GM12878 (cell line): ENCODE data around the gene RPS8. TPM values are rescaled to one million over a fixed set of nuclear protein-coding genes. Genes with fewer than 3 reads are reported as not detected.

Experiments
- ATF7 ChIP-seq: fragments of 450-650 bp; IDR thresholded peaks from 2 replicates; pipeline ENCODE4 v1.6.1; 2016; ENCODE audit warnings: low read depth, mild to moderate bottlenecking
- EP300 ChIP-seq, 2 experiments: fragments of 150-350 bp in 1 of 2; IDR thresholded peaks; 2 replicates each; pipeline ENCODE4 v1.6.1; 2011 to 2012; ENCODE audit warnings: low read depth in 2 of 2, low read length in 2 of 2, borderline replicate concordance in 1 of 2, improper control_type of control experiment in 1 of 2, inconsistent platforms in 1 of 2; ENCODE audit not compliant: control insufficient read depth in 1 of 2
- IKZF1 ChIP-seq: fragments of 450-650 bp; conservative IDR thresholded peaks from 2 replicates; pipeline ENCODE4 v1.6.1; 2017; ENCODE audit warnings: antibody characterized with exemption, mild to moderate bottlenecking
- IKZF2 ChIP-seq, 2 experiments: fragments of 450-650 bp; IDR thresholded peaks; 2 replicates each; pipeline ENCODE4 v1.6.1; 2017; ENCODE audit warnings: mild to moderate bottlenecking in 2 of 2, moderate library complexity in 2 of 2
- JUNB ChIP-seq: IDR thresholded peaks from 2 replicates; pipeline ENCODE4 v1.6.1; 2016; ENCODE audit warnings: antibody characterized with exemption, mild to moderate bottlenecking
- LARP7 ChIP-seq: fragments of 450-650 bp; IDR thresholded peaks from 2 replicates; pipeline ENCODE4 v1.6.1; 2017; ENCODE audit warnings: mild to moderate bottlenecking
- MEF2B ChIP-seq: fragments of 450-650 bp; IDR thresholded peaks from 2 replicates; pipeline ENCODE4 v1.6.1; 2018; ENCODE audit warnings: mild to moderate bottlenecking, moderate library complexity; ENCODE audit not compliant: partially characterized antibody, poor library complexity, severe bottlenecking
- MTA2 ChIP-seq: fragments of 450-650 bp; IDR thresholded peaks from 2 replicates; pipeline ENCODE4 v1.6.1; 2016; ENCODE audit warnings: low read depth, mild to moderate bottlenecking, moderate library complexity
- NFIC ChIP-seq: IDR thresholded peaks from 2 replicates; pipeline ENCODE4 v1.6.1; 2012; ENCODE audit warnings: low read depth, mild to moderate bottlenecking, inconsistent platforms, low read length, moderate library complexity
- NR2C1 ChIP-seq: fragments of 450-650 bp; IDR thresholded peaks from 2 replicates; pipeline ENCODE4 v1.6.1; 2017; ENCODE audit warnings: antibody characterized with exemption, mild to moderate bottlenecking, moderate library complexity
- POLR2AphosphoS5 ChIP-seq: IDR thresholded peaks from 2 replicates; pipeline ENCODE4 v1.6.1; 2011; ENCODE audit warnings: mild to moderate bottlenecking, low read length, inconsistent platforms
- polyA plus RNA-seq, 11 experiments: library from polyadenylated mRNA; depleted of rRNA in 4 of 11; unstranded in 6 of 11; stranded (reverse) in 5 of 11; fragments of >200 nt; fragmentation: Nextera tagmentation in 4 of 11; fragmentation: Illumina TruSeq in 1 of 11; extraction: Ambion mirVana in 4 of 11; extraction: Trizol in 1 of 11; gene quantifications; 1 replicate in 1 of 11; 2 replicates in 10 of 11; pipeline versions ENCODE4 v1.2.1 to v1.2.3, GENCODE V29; 2011 to 2016; ENCODE audit warnings: inconsistent platforms in 2 of 11, missing spikeins in 2 of 11, low read depth in 1 of 11
- total RNA-seq, 4 experiments: library from RNA; depleted of rRNA in 3 of 4; stranded (reverse); fragments of >200 nt in 3 of 4; fragmentation: Illumina TruSeq in 1 of 4; extraction: Trizol in 1 of 4; gene quantifications; 2 replicates each; pipeline versions ENCODE4 v1.2.1 to v1.2.3, GENCODE V29; 2013 to 2021
- TF ChIP-seq, protein P1 (sequence below): fragments of 450-650 bp; IDR thresholded peaks from 2 replicates; pipeline ENCODE4 v1.6.1; 2016; ENCODE audit warnings: mild to moderate bottlenecking, moderate library complexity, borderline replicate concordance
- TF ChIP-seq, protein P2 (sequence below): fragments of 450-650 bp; IDR thresholded peaks from 2 replicates; pipeline ENCODE4 v1.6.1; 2017; ENCODE audit warnings: mild to moderate bottlenecking, low read depth, inconsistent platforms; ENCODE audit not compliant: poor library complexity, severe bottlenecking
- TF ChIP-seq, protein P3 (sequence below): IDR thresholded peaks from 2 replicates; pipeline ENCODE4 v1.6.1; 2012; ENCODE audit warnings: low read depth, low read length, improper control_type of control experiment
- TF ChIP-seq, protein P4 (sequence below): fragments of 450-650 bp; IDR thresholded peaks from 2 replicates; pipeline ENCODE4 v1.6.1; 2016; ENCODE audit warnings: mild to moderate bottlenecking
- TF ChIP-seq, protein P5 (sequence below): fragments of 450-650 bp; IDR thresholded peaks from 2 replicates; pipeline ENCODE4 v1.6.1; 2017; ENCODE audit warnings: borderline replicate concordance
- TF ChIP-seq, protein P6 (sequence below), 3 experiments: IDR thresholded peaks in 2 of 3; conservative IDR thresholded peaks in 1 of 3; 2 replicates each; pipeline ENCODE4 v1.5.1; 2011; ENCODE audit warnings: low read depth in 3 of 3, low read length in 3 of 3, mild to moderate bottlenecking in 3 of 3, control low read depth in 2 of 3, moderate library complexity in 2 of 3, inconsistent platforms in 1 of 3, mixed read lengths in 1 of 3; ENCODE audit not compliant: control insufficient read depth in 2 of 3, insufficient read depth in 1 of 3; ENCODE audit errors: extremely low read depth in 1 of 3

The RPS8 gene
- total and polyA plus RNA-seq, 10 of the 15 experiments (the other 5 are each of a cell fraction or from before 2014, with no cell fraction given) = 1,296 to 3,461 (median 2,877) TPM

DNA sequence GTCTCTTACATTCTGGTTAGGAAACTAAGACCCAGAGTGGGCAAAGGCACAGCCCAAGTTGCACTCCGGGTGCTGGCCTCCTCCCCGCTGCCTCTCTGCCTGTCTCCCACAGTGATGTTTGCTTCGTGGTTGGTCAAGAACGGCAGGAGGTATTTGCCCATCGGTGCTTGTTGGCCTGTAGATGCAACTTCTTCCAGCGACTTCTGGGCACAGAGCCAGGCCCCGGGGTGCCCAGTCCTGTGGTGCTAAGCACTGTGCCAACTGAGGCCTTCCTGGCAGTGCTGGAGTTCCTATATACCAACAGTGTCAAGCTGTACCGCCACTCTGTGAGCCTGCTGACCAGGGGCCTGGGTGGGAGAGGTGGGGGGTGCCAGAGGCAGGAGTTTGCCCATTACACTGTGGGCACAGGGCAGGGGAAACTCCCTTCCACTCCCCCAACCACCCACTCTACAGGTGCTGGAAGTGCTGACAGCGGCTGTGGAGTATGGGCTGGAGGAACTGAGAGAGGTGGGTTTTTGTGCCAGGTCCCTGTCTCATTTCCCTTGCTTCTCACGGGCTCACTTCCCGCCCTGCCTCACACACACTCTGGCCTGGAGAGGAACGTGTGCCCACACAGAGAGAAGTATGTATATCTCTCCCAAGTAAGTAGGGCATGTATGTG lies 34.9 kb downstream of the RPS8 start (continued):
- peak; percentile 10 to 51; a peak in 2 of 4 replicates for TF ChIP-seq EP300 (IDR thresholded peaks at IDR 0.05; ENCODE audit: borderline replicate concordance in 1 of 2, control insufficient read depth in 1 of 2, low read depth in 2 of 2, low read length in 2 of 2)
- TF ChIP-seq, protein P1, sequence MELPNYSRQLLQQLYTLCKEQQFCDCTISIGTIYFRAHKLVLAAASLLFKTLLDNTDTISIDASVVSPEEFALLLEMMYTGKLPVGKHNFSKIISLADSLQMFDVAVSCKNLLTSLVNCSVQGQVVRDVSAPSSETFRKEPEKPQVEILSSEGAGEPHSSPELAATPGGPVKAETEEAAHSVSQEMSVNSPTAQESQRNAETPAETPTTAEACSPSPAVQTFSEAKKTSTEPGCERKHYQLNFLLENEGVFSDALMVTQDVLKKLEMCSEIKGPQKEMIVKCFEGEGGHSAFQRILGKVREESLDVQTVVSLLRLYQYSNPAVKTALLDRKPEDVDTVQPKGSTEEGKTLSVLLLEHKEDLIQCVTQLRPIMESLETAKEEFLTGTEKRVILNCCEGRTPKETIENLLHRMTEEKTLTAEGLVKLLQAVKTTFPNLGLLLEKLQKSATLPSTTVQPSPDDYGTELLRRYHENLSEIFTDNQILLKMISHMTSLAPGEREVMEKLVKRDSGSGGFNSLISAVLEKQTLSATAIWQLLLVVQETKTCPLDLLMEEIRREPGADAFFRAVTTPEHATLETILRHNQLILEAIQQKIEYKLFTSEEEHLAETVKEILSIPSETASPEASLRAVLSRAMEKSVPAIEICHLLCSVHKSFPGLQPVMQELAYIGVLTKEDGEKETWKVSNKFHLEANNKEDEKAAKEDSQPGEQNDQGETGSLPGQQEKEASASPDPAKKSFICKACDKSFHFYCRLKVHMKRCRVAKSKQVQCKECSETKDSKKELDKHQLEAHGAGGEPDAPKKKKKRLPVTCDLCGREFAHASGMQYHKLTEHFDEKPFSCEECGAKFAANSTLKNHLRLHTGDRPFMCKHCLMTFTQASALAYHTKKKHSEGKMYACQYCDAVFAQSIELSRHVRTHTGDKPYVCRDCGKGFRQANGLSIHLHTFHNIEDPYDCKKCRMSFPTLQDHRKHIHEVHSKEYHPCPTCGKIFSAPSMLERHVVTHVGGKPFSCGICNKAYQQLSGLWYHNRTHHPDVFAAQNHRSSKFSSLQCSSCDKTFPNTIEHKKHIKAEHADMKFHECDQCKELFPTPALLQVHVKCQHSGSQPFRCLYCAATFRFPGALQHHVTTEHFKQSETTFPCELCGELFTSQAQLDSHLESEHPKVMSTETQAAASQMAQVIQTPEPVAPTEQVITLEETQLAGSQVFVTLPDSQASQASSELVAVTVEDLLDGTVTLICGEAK = no peak
- TF ChIP-seq, protein P2, sequence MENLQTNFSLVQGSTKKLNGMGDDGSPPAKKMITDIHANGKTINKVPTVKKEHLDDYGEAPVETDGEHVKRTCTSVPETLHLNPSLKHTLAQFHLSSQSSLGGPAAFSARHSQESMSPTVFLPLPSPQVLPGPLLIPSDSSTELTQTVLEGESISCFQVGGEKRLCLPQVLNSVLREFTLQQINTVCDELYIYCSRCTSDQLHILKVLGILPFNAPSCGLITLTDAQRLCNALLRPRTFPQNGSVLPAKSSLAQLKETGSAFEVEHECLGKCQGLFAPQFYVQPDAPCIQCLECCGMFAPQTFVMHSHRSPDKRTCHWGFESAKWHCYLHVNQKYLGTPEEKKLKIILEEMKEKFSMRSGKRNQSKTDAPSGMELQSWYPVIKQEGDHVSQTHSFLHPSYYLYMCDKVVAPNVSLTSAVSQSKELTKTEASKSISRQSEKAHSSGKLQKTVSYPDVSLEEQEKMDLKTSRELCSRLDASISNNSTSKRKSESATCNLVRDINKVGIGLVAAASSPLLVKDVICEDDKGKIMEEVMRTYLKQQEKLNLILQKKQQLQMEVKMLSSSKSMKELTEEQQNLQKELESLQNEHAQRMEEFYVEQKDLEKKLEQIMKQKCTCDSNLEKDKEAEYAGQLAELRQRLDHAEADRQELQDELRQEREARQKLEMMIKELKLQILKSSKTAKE = no peak
- TF ChIP-seq NFIC = no peak
- TF ChIP-seq NR2C1 = no peak
- no peak for TF ChIP-seq JUNB
- TF ChIP-seq, protein P3, sequence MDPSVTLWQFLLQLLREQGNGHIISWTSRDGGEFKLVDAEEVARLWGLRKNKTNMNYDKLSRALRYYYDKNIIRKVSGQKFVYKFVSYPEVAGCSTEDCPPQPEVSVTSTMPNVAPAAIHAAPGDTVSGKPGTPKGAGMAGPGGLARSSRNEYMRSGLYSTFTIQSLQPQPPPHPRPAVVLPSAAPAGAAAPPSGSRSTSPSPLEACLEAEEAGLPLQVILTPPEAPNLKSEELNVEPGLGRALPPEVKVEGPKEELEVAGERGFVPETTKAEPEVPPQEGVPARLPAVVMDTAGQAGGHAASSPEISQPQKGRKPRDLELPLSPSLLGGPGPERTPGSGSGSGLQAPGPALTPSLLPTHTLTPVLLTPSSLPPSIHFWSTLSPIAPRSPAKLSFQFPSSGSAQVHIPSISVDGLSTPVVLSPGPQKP = no peak
- no peak for TF ChIP-seq POLR2AphosphoS5
- TF ChIP-seq, protein P4, sequence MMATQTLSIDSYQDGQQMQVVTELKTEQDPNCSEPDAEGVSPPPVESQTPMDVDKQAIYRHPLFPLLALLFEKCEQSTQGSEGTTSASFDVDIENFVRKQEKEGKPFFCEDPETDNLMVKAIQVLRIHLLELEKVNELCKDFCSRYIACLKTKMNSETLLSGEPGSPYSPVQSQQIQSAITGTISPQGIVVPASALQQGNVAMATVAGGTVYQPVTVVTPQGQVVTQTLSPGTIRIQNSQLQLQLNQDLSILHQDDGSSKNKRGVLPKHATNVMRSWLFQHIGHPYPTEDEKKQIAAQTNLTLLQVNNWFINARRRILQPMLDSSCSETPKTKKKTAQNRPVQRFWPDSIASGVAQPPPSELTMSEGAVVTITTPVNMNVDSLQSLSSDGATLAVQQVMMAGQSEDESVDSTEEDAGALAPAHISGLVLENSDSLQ = no peak
- TF ChIP-seq MEF2B = no peak
- peak; percentile 57; the same call in 1 of the 2 replicates for TF ChIP-seq MTA2
- no peak for TF ChIP-seq LARP7
- peak; percentile 76 to 81; a peak in 3 of 4 replicates for TF ChIP-seq IKZF2 (IDR thresholded peaks at IDR 0.05)
- TF ChIP-seq, protein P5, sequence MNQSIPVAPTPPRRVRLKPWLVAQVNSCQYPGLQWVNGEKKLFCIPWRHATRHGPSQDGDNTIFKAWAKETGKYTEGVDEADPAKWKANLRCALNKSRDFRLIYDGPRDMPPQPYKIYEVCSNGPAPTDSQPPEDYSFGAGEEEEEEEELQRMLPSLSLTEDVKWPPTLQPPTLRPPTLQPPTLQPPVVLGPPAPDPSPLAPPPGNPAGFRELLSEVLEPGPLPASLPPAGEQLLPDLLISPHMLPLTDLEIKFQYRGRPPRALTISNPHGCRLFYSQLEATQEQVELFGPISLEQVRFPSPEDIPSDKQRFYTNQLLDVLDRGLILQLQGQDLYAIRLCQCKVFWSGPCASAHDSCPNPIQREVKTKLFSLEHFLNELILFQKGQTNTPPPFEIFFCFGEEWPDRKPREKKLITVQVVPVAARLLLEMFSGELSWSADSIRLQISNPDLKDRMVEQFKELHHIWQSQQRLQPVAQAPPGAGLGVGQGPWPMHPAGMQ = no peak
- no peak for TF ChIP-seq ATF7
- TF ChIP-seq, protein P6, sequence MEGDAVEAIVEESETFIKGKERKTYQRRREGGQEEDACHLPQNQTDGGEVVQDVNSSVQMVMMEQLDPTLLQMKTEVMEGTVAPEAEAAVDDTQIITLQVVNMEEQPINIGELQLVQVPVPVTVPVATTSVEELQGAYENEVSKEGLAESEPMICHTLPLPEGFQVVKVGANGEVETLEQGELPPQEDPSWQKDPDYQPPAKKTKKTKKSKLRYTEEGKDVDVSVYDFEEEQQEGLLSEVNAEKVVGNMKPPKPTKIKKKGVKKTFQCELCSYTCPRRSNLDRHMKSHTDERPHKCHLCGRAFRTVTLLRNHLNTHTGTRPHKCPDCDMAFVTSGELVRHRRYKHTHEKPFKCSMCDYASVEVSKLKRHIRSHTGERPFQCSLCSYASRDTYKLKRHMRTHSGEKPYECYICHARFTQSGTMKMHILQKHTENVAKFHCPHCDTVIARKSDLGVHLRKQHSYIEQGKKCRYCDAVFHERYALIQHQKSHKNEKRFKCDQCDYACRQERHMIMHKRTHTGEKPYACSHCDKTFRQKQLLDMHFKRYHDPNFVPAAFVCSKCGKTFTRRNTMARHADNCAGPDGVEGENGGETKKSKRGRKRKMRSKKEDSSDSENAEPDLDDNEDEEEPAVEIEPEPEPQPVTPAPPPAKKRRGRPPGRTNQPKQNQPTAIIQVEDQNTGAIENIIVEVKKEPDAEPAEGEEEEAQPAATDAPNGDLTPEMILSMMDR (IDR thresholded peaks at IDR 0.05 in 2 of 3, conservative IDR thresholded peaks at IDR 0.05 in 1 of 3; ENCODE audit: control insufficient read depth in 2 of 3, extremely low read depth in 1 of 3, insufficient read depth in 1 of 3, low read depth in 3 of 3, low read length in 3 of 3) = no peak
- peak; percentile 80 for TF ChIP-seq IKZF1
